Type B pancreatic cell (in vitro differentiated cells): ENCODE results near the gene GJA4. TPM values are rescaled to one million over a fixed set of nuclear protein-coding genes. Genes with fewer than 3 reads are reported as not detected.
A peak's percentile ranks its signal among the peaks of the same experiment; 100 is the strongest.

ENCODE experiments used
- DNase-seq: peaks from one replicate; pipeline ENCODE4 v3.0.0; 2021; ENCODE audit warnings: mixed read lengths; ENCODE audit not compliant: unreplicated experiment; ENCODE audit errors: extremely low spot score
- H3K27ac Mint-ChIP-seq: 2 replicates; pipeline ENCODE4 v1.8.0; 2021; ENCODE audit warnings: mild to moderate bottlenecking, mixed read lengths
- H3K27me3 Mint-ChIP-seq: 2 replicates; pipeline ENCODE4 v1.8.0; 2021; ENCODE audit warnings: mixed read lengths
- H3K36me3 Mint-ChIP-seq: 2 replicates; pipeline ENCODE4 v1.8.0; 2021; ENCODE audit warnings: mixed read lengths
- H3K4me1 Mint-ChIP-seq: one replicate; pipeline ENCODE4 v1.8.0; 2021; ENCODE audit warnings: mixed read lengths; ENCODE audit not compliant: unreplicated experiment
- H3K4me3 Mint-ChIP-seq: 2 replicates; pipeline ENCODE4 v1.8.0; 2021; ENCODE audit warnings: mild to moderate bottlenecking, mixed read lengths
- H3K9me3 Mint-ChIP-seq: 2 replicates; pipeline ENCODE4 v1.8.0; 2021; ENCODE audit warnings: mixed read lengths
- CTCF ChIP-seq: fragments of 200-600 bp; sonication (generic); conservative IDR thresholded peaks from 2 replicates; pipeline ENCODE4 v1.5.0; 2021; ENCODE audit warnings: antibody characterized with exemption, mild to moderate bottlenecking
- total RNA-seq: library from RNA; stranded (reverse); gene quantifications from 2 replicates; pipeline ENCODE4 v1.2.1, GENCODE V29; 2021; ENCODE audit warnings: low replicate concordance

The GJA4 gene
- total RNA-seq, 1 donor from 2014 or later, result 0.87 TPM

DNA sequence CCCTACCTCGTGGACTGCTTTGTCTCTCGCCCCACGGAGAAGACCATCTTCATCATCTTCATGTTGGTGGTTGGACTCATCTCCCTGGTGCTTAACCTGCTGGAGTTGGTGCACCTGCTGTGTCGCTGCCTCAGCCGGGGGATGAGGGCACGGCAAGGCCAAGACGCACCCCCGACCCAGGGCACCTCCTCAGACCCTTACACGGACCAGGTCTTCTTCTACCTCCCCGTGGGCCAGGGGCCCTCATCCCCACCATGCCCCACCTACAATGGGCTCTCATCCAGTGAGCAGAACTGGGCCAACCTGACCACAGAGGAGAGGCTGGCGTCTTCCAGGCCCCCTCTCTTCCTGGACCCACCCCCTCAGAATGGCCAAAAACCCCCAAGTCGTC lies 2.0 kb downstream of the GJA4 start:
- Mint-ChIP-seq H3K4me3 (no peak overlapping the region), H3K27ac (no peak overlapping the region), H3K27me3 (peaks cover 69% of the 10 kb centered on the region), H3K36me3 (no peaks in the 10 kb centered on the region), H3K4me1 (no peaks in the 10 kb centered on the region), H3K9me3 (no peaks in the 10 kb centered on the region)
- TF ChIP-seq CTCF, result no peak
- DNase-seq, result peak; percentile 55

DNA sequence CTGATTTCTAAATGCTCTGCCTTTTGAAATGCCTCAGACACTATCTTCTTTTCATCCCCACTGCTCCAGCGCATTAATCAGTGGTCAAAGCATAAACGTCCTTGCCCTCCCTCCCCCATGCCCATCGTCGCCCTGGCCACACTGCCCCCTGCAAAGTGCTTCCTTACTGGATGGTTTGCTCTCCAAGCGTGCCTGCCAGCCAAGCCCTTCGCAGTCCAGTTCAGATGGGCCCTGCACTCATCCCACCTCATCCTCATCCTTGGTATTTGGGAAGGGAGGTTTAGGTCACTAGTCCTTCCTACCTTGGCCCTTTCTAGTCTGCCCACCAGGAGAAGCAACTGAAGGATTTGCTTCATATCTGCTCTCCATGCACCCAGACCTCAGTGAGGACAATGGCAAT lies 3.1 kb downstream of the GJA4 start:
- no peak overlapping the region for H3K4me3 Mint-ChIP-seq
- H3K27me3 Mint-ChIP-seq, result peaks cover 60% of the 10 kb centered on the region
- TF ChIP-seq CTCF, result no peak
- no peaks in the 10 kb centered on the region for H3K4me1 Mint-ChIP-seq
- no peaks in the 10 kb centered on the region for H3K36me3 Mint-ChIP-seq
- H3K27ac Mint-ChIP-seq, result no peak overlapping the region
- peak; percentile 32 for DNase-seq
- no peaks in the 10 kb centered on the region for H3K9me3 Mint-ChIP-seq

DNA sequence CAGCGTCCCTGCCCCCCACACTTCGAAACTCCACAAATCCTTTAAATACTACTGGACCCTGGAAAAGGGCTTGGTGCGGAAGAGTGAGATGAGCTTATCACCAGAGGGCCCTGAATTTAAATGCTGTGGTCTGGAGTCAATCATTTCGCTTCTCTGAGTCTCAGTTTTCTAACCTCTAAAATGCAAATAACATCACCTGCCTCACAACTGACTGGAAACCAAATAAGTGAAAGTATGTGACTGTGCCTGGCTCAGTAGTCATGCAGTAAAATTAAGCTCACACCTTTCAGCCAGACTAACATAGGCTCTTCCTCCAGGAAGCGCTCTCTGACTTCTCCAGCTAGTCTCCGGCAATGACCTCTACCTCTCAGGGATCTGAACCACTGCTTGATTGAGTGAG lies 4.2 kb downstream of the GJA4 start:
- H3K27ac Mint-ChIP-seq, result no peak overlapping the region

GRCh38 chr1:34800214-34800613 lies 7.4 kb downstream of the GJA4 start:
- H3K4me3 Mint-ChIP-seq, result no peak overlapping the region
- peaks cover 4% of the 10 kb centered on the region for H3K9me3 Mint-ChIP-seq
- no peaks in the 10 kb centered on the region for H3K4me1 Mint-ChIP-seq
- H3K36me3 Mint-ChIP-seq, result no peaks in the 10 kb centered on the region
- DNase-seq, result no peak
- no peak for TF ChIP-seq CTCF
- no peak overlapping the region for H3K27ac Mint-ChIP-seq
- peaks cover 26% of the 10 kb centered on the region for H3K27me3 Mint-ChIP-seq

More for the DNA sequence above, 4.2 kb downstream of the GJA4 start:
- H3K36me3 Mint-ChIP-seq, result no peaks in the 10 kb centered on the region
- no peaks in the 10 kb centered on the region for H3K4me1 Mint-ChIP-seq
- peaks cover 52% of the 10 kb centered on the region for H3K27me3 Mint-ChIP-seq
- no peak for DNase-seq
- no peaks in the 10 kb centered on the region for H3K9me3 Mint-ChIP-seq
- no peak for TF ChIP-seq CTCF
- no peak overlapping the region for H3K4me3 Mint-ChIP-seq

GRCh38 chr1:34803770-34804169 lies 11.0 kb downstream of the GJA4 start:
- Mint-ChIP-seq H3K4me1 (no peaks in the 10 kb centered on the region), H3K27me3 (no peaks in the 10 kb centered on the region), H3K27ac (no peak overlapping the region), H3K9me3 (peaks cover 4% of the 10 kb centered on the region), H3K36me3 (no peaks in the 10 kb centered on the region), H3K4me3 (no peak overlapping the region)
- no peak for TF ChIP-seq CTCF
- no peak for DNase-seq

- Mint-ChIP-seq H3K27ac (no peak overlapping the region), H3K4me3 (no peak overlapping the region), H3K9me3 (peaks cover 4% of the 10 kb centered on the region), H3K27me3 (no peaks in the 10 kb centered on the region), H3K36me3 (no peaks in the 10 kb centered on the region), H3K4me1 (no peaks in the 10 kb centered on the region)
- DNase-seq, result no peak
- TF ChIP-seq CTCF, result no peak
These were observed 13.6 kb downstream of the GJA4 start for GRCh38 chr1:34806396-34806795.
